ENCODE measurements around the gene EFTUD2. TPM values are rescaled to one million over a fixed set of nuclear protein-coding genes. Genes with fewer than 3 reads are reported as not detected.

Gene EFTUD2
- total and polyA plus RNA-seq, 2 of the 4 experiments (the other 2 are of a cell fraction): 72.5 to 126 TPM

- ATAC-seq (ENCODE audit: low read depth) (no peak), DNase-seq (no peak)
- ChIA-PET POLR2A (ENCODE audit: unreplicated experiment) (no interaction called here), CTCF (no interaction called here)
- no peak overlapping the region for H3K9ac ChIP-seq (ENCODE audit: low read depth, low read length)
- H3K4me1 ChIP-seq (ENCODE audit: control insufficient read depth, insufficient read depth, low read length): no peaks in the 10 kb centered on the region
- H4K20me1 ChIP-seq (ENCODE audit: insufficient read depth, low read length): no peaks in the 10 kb centered on the region
- TF ChIP-seq CEBPB (IDR thresholded peaks at IDR 0.05; ENCODE audit: low read depth, low read length) (no peak), USF2 (IDR thresholded peaks at IDR 0.05; ENCODE audit: low read depth, low read length) (no peak), MXI1 (IDR thresholded peaks at IDR 0.05; ENCODE audit: borderline replicate concordance, low read depth, low read length) (no peak), MAFK (IDR thresholded peaks at IDR 0.05; ENCODE audit: low read depth, low read length) (no peak), BHLHE40 (IDR thresholded peaks at IDR 0.05; ENCODE audit: low read depth, low read length) (no peak), SMC3 (IDR thresholded peaks at IDR 0.05; ENCODE audit: low read depth, low read length) (no peak), RAD21 (IDR thresholded peaks at IDR 0.05; ENCODE audit: low read length) (no peak), FOS (IDR thresholded peaks at IDR 0.05; ENCODE audit: low read depth, low read length) (no peak)
- no peaks in the 10 kb centered on the region for H3K9me1 ChIP-seq (ENCODE audit: insufficient read depth, low read length)
- no peak overlapping the region for H2AK5ac ChIP-seq (ENCODE audit: low read depth, low read length)
- WGBS, 2 experiments (ENCODE audit: extremely low coverage in 2 of 2, insufficient read length in 1 of 2): 100% methylated on average over 1 of the region's 3 CpGs; no CpG with 5 or more reads in 1 of the 2 experiments
- no peaks in the 10 kb centered on the region for H3K27me3 ChIP-seq (ENCODE audit: control insufficient read depth, insufficient read depth, low read length)
- no peak overlapping the region for H3K4me2 ChIP-seq (ENCODE audit: low read depth, low read length)
- peaks cover 5 to 8% of the 10 kb centered on the region in 2 experiments; a peak in 2 of 4 replicates for H3K79me1 ChIP-seq (ENCODE audit: low read depth in 1 of 2, low read length in 2 of 2)
- no peak overlapping the region for H2BK20ac ChIP-seq (ENCODE audit: low read depth, low read length)
- no peak overlapping the region for H3K14ac ChIP-seq (replicated peaks; ENCODE audit: low read depth, low read length)
- no peak overlapping the region for H2BK5ac ChIP-seq (ENCODE audit: low read depth, low read length, poor library complexity, severe bottlenecking)
- H3K4me3 ChIP-seq (ENCODE audit: insufficient read depth, low read depth, low read length): no peak overlapping the region
- H2AFZ ChIP-seq (replicated peaks; ENCODE audit: low read length, poor library complexity): no peak overlapping the region
- H2BK120ac ChIP-seq (ENCODE audit: low read depth, low read length): no peak overlapping the region
- H3K18ac ChIP-seq (ENCODE audit: low read depth, low read length): no peak overlapping the region
- H3K27ac ChIP-seq (ENCODE audit: insufficient read depth, low read length): no peak overlapping the region
- no peak overlapping the region for H2AK9ac ChIP-seq (replicated peaks; ENCODE audit: low read depth, low read length, poor library complexity)
- H4K8ac ChIP-seq (ENCODE audit: low read depth in 2 of 2, low read length in 2 of 2): no peak overlapping the region
- no peak overlapping the region for H3K23ac ChIP-seq (ENCODE audit: low read depth, low read length)
- no peak overlapping the region for H4K5ac ChIP-seq (ENCODE audit: low read depth, low read length)
- dilution Hi-C loops (cut with HindIII; ENCODE audit: low sequenced_read_pairs, unreplicated experiment) (no loop called here), intact Hi-C loops (cut with micrococcal nuclease) (no loop called here), in situ Hi-C loops (cut with MboI; ENCODE audit: low sequenced_read_pairs) (no loop called here)
- no peak overlapping the region for H2BK15ac ChIP-seq (ENCODE audit: low read depth, low read length)
- no peak overlapping the region for H3K56ac ChIP-seq (ENCODE audit: extremely low read depth, insufficient read depth, low read length)
- no TSS peak for BruUV-seq (replicated peaks)
- peaks cover 12% of the 10 kb centered on the region for H3K36me3 ChIP-seq (ENCODE audit: control insufficient read depth, insufficient read depth, low read length)
- H3K4ac ChIP-seq (ENCODE audit: low read depth, low read length): no peak overlapping the region
- no peaks in the 10 kb centered on the region for H3K9me3 ChIP-seq (ENCODE audit: control insufficient read depth, insufficient read depth, low read length)
- no peak overlapping the region for H4K91ac ChIP-seq (ENCODE audit: insufficient read depth, low read depth, low read length)
Observed at GRCh38 chr17:44927696-44928095, 28.5 kb upstream of the EFTUD2 start.

Measured in IMR-90 (cell line).